Panc1 (cell line): ENCODE measurements around the gene CBARP. TPM values are rescaled to one million over a fixed set of nuclear protein-coding genes. Genes with fewer than 3 reads are reported as not detected.

ENCODE experiments used
- ATAC-seq: fragments of 200-7000 bp; cut with Tn5 transposase; 2 replicates; pipeline ENCODE4 v1.9.1; 2020; ENCODE audit warnings: mild to moderate bottlenecking, moderate library complexity
- BruUV-seq: library from RNA; stranded (reverse); fragments of 400-500 nt; replicated peaks from 2 replicates; lab custom pipeline; 2021; lab: Mats Ljungman, UMichigan
- CTCF ChIA-PET: fragments of 300-600 bp; sonication (Branson Sonifier 250); formaldehyde crosslinking; loops from one replicate; lab custom pipeline; 2022; ENCODE audit warnings: antibody characterized with exemption; lab: Charles Lee
- POLR2A ChIA-PET: fragments of 300-600 bp; sonication (Branson Sonifier 250); formaldehyde crosslinking; loops from one replicate; lab custom pipeline; 2022; ENCODE audit warnings: antibody characterized with exemption; lab: Charles Lee
- DNase-seq: peaks from one replicate; pipeline ENCODE4 v3.0.0-alpha.2; 2010; ENCODE audit warnings: low read depth, low spot score
- H3K27ac ChIP-seq: 2 replicates; pipeline ENCODE4 v1.5.1; 2011; ENCODE audit warnings: mild to moderate bottlenecking, low read length, inconsistent platforms
- H3K27me3 ChIP-seq: fragments of 200-500 bp; sonication (Bioruptor generic); 2 replicates; pipeline ENCODE4 v1.6.0; 2014; ENCODE audit warnings: low read length, inconsistent platforms; ENCODE audit not compliant: control insufficient read depth, insufficient read depth
- H3K36me3 ChIP-seq: fragments of 200-500 bp; sonication (Bioruptor generic); 2 replicates; pipeline ENCODE4 v1.5.1; 2014; ENCODE audit warnings: inconsistent platforms, mild to moderate bottlenecking, low read length, moderate library complexity; ENCODE audit not compliant: control insufficient read depth, insufficient read depth
- H3K4me1 ChIP-seq: 2 replicates; pipeline ENCODE4 v1.5.1; 2011; ENCODE audit warnings: inconsistent platforms, mild to moderate bottlenecking, low read length, moderate library complexity; ENCODE audit not compliant: control insufficient read depth, insufficient read depth
- H3K4me3 ChIP-seq, 2 experiments: 2 replicates each; pipeline ENCODE4 v1.5.1; 2011 to 2012; ENCODE audit warnings: low read depth in 2 of 2, low read length in 2 of 2, mild to moderate bottlenecking in 2 of 2, inconsistent platforms in 1 of 2, moderate library complexity in 1 of 2
- H3K9me3 ChIP-seq: fragments of 200-500 bp; sonication (Bioruptor generic); 2 replicates; pipeline ENCODE4 v1.5.1; 2014; ENCODE audit warnings: low read depth, mild to moderate bottlenecking, inconsistent platforms, low read length, moderate library complexity; ENCODE audit not compliant: control insufficient read depth, insufficient read depth
- POLR2AphosphoS5 ChIP-seq: IDR thresholded peaks from 2 replicates; pipeline ENCODE4 v1.6.1; 2012; ENCODE audit warnings: mild to moderate bottlenecking, low read depth, low read length, moderate library complexity
- SIN3A ChIP-seq: IDR thresholded peaks from 2 replicates; pipeline ENCODE4 v1.6.1; 2012; ENCODE audit warnings: low read depth, mild to moderate bottlenecking, low read length, moderate library complexity, borderline replicate concordance; ENCODE audit not compliant: insufficient read depth
- TCF7L2 ChIP-seq: IDR thresholded peaks from 2 replicates; pipeline ENCODE4 v1.6.1; 2011; ENCODE audit warnings: mild to moderate bottlenecking, low read depth, low read length, inconsistent platforms
- in situ Hi-C: cut with HindIII; loops from 2 replicates; pipeline ENCODE4 v1.10.0; 2016; ENCODE audit warnings: low sequenced_read_pairs, low pct_unique_long_range_greater_than_20kb
- intact Hi-C: fragments of 100-400 bp; cut with micrococcal nuclease; formaldehyde crosslinking; loops from one replicate; pipeline ENCODE4 v1.10.0; 2022; ENCODE audit not compliant: unreplicated experiment
- total RNA-seq: library from RNA; stranded (reverse); gene quantifications from one replicate; pipeline ENCODE4 v1.2.1, GENCODE V29; 2021; ENCODE audit not compliant: unreplicated experiment
- TF ChIP-seq, protein P1 (sequence below), 2 experiments: IDR thresholded peaks; 2 replicates each; pipeline ENCODE4 v1.6.1; 2011 to 2012; ENCODE audit warnings: low read depth in 2 of 2, control low read depth in 1 of 2, low read length in 1 of 2, mild to moderate bottlenecking in 1 of 2, moderate library complexity in 1 of 2; ENCODE audit not compliant: insufficient read depth in 1 of 2
- TF ChIP-seq, protein P2 (sequence below): fragments of 450-650 bp; IDR thresholded peaks from 2 replicates; pipeline ENCODE4 v1.5.1; 2017; ENCODE audit warnings: mild to moderate bottlenecking

The CBARP gene
- total RNA-seq, 1 experiment from 2014 or later: 14.5 TPM

DNA sequence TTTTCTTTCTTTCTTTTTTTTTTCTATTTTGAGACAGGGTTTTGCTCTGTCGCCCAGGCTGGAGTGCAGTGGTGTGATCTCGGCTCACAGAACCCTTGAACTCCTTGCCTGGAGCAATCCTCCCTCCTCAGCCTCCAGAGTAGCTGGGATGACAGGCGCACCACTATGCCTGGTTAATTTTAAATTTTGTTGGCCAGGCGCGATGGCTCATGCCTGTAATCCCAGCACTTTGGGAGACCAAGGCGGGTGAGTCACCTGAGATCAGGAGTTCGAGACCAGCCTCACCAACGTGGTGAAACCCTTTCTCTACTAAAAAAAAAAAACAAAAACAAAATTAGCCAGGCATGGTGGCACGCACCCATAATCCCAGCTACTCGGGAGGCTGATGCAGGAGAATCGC lies 55.1 kb downstream of the CBARP start:
- in situ Hi-C loops: no loop called here
- intact Hi-C loops: no loop called here
- Histone ChIP-seq H3K27me3 (no peaks in the 10 kb centered on the region), H3K36me3 (no peaks in the 10 kb centered on the region), H3K4me1 (peaks cover 51% of the 10 kb centered on the region), H3K27ac (peak overlapping the region; percentile 72), H3K9me3 (no peaks in the 10 kb centered on the region), H3K4me3 (no peak overlapping the region)
- no peak for ATAC-seq
- ChIA-PET CTCF (no interaction called here), POLR2A (no interaction called here)
- TF ChIP-seq POLR2AphosphoS5 (no peak), SIN3A (no peak), TCF7L2 (no peak)
- TF ChIP-seq, protein P1, sequence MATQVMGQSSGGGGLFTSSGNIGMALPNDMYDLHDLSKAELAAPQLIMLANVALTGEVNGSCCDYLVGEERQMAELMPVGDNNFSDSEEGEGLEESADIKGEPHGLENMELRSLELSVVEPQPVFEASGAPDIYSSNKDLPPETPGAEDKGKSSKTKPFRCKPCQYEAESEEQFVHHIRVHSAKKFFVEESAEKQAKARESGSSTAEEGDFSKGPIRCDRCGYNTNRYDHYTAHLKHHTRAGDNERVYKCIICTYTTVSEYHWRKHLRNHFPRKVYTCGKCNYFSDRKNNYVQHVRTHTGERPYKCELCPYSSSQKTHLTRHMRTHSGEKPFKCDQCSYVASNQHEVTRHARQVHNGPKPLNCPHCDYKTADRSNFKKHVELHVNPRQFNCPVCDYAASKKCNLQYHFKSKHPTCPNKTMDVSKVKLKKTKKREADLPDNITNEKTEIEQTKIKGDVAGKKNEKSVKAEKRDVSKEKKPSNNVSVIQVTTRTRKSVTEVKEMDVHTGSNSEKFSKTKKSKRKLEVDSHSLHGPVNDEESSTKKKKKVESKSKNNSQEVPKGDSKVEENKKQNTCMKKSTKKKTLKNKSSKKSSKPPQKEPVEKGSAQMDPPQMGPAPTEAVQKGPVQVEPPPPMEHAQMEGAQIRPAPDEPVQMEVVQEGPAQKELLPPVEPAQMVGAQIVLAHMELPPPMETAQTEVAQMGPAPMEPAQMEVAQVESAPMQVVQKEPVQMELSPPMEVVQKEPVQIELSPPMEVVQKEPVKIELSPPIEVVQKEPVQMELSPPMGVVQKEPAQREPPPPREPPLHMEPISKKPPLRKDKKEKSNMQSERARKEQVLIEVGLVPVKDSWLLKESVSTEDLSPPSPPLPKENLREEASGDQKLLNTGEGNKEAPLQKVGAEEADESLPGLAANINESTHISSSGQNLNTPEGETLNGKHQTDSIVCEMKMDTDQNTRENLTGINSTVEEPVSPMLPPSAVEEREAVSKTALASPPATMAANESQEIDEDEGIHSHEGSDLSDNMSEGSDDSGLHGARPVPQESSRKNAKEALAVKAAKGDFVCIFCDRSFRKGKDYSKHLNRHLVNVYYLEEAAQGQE (IDR thresholded peaks at IDR 0.05; ENCODE audit: insufficient read depth in 1 of 2, low read depth in 2 of 2, low read length in 1 of 2): no peak
- TF ChIP-seq, protein P2, sequence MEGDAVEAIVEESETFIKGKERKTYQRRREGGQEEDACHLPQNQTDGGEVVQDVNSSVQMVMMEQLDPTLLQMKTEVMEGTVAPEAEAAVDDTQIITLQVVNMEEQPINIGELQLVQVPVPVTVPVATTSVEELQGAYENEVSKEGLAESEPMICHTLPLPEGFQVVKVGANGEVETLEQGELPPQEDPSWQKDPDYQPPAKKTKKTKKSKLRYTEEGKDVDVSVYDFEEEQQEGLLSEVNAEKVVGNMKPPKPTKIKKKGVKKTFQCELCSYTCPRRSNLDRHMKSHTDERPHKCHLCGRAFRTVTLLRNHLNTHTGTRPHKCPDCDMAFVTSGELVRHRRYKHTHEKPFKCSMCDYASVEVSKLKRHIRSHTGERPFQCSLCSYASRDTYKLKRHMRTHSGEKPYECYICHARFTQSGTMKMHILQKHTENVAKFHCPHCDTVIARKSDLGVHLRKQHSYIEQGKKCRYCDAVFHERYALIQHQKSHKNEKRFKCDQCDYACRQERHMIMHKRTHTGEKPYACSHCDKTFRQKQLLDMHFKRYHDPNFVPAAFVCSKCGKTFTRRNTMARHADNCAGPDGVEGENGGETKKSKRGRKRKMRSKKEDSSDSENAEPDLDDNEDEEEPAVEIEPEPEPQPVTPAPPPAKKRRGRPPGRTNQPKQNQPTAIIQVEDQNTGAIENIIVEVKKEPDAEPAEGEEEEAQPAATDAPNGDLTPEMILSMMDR: no peak
- DNase-seq: no peak
- BruUV-seq: no TSS peak

DNA sequence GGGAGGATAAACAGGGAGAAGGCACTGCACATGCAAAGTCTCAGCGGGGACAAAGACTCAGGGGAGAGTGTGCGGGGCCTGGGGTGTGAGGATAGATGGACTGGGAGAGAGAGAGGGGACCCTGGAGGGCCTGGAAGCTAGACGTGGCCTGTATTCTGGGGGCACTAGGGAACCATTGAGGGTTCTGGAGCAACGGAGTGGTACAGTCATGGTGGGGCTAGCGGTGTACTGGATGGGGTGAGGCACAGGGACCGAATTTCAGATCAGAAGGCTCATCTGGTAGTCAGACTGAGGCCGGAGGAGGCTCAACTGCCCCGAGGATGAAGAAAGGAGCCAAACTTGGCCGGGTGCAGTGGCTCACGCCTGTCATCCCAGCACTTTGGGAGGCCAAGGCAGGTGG lies 55.7 kb downstream of the CBARP start:
- no TSS peak for BruUV-seq
- in situ Hi-C loops: no loop called here
- no peaks in the 10 kb centered on the region for H3K9me3 ChIP-seq
- no peak for ATAC-seq
- no peak overlapping the region for H3K4me3 ChIP-seq
- intact Hi-C loops: no loop called here
- no peaks in the 10 kb centered on the region for H3K36me3 ChIP-seq
- peak overlapping the region; percentile 72 for H3K27ac ChIP-seq
- no peak for DNase-seq
- ChIA-PET CTCF (no interaction called here), POLR2A (no interaction called here)
- no peaks in the 10 kb centered on the region for H3K27me3 ChIP-seq
- TF ChIP-seq, protein P2: no peak
- TF ChIP-seq, protein P1 (IDR thresholded peaks at IDR 0.05; ENCODE audit: insufficient read depth in 1 of 2, low read depth in 2 of 2, low read length in 1 of 2): no peak
- no peak for TF ChIP-seq POLR2AphosphoS5
- TF ChIP-seq SIN3A: no peak
- no peak for TF ChIP-seq TCF7L2
- peaks cover 57% of the 10 kb centered on the region for H3K4me1 ChIP-seq
